Measurements from ENCODE around the gene ZNF451. TPM values are rescaled to one million over a fixed set of nuclear protein-coding genes. Genes with fewer than 3 reads are reported as not detected.

Gene ZNF451
- total RNA-seq, 1 donor from 2014 or later, result 69.3 TPM

- Mint-ChIP-seq H3K4me3 (ENCODE audit: unreplicated experiment) (no peak overlapping the region), H3K27ac (ENCODE audit: unreplicated experiment) (no peak overlapping the region), H3K4me1 (ENCODE audit: low read depth, unreplicated experiment) (peaks cover 3% of the 10 kb centered on the region), H3K36me3 (ENCODE audit: low read depth, unreplicated experiment) (peaks cover 38% of the 10 kb centered on the region), H3K27me3 (ENCODE audit: low read depth, unreplicated experiment) (no peaks in the 10 kb centered on the region), H3K9me3 (ENCODE audit: unreplicated experiment) (no peaks in the 10 kb centered on the region)
- Histone ChIP-seq H3K9ac (ENCODE audit: low read length) (no peak overlapping the region), H3K4me3 (ENCODE audit: insufficient read depth, low read depth, low read length) (no peak overlapping the region), H3K4me2 (ENCODE audit: low read length) (no peak overlapping the region), H2AFZ (ENCODE audit: low read depth, low read length) (no peak overlapping the region), H4K20me1 (ENCODE audit: insufficient read depth, low read length) (peaks cover 60% of the 10 kb centered on the region), H3K36me3 (ENCODE audit: insufficient read depth, low read length) (peaks cover 58% of the 10 kb centered on the region), H3K27ac (ENCODE audit: low read depth, low read length) (no peak overlapping the region), H3K27me3 (ENCODE audit: insufficient read depth, low read length) (no peaks in the 10 kb centered on the region), H3K4me1 (ENCODE audit: insufficient read depth, low read length) (no peaks in the 10 kb centered on the region), H3K79me2 (ENCODE audit: insufficient read depth, low read length) (peaks cover 93% of the 10 kb centered on the region), H3K9me3 (ENCODE audit: insufficient read depth, low read depth, low read length) (no peaks in the 10 kb centered on the region)
- FAIRE-seq (no peak), DNase-seq (ENCODE audit: low read depth) (no peak)
- TF ChIP-seq EZH2 (IDR thresholded peaks at IDR 0.05; ENCODE audit: insufficient read depth, low read length) (no peak), CTCF (IDR thresholded peaks at IDR 0.05; ENCODE audit: insufficient read depth, low read depth, low read length) (no peak)
These were observed 14.3 kb downstream of the ZNF451 start for GRCh38 chr6:57104336-57104735.

GRCh38 chr6:57106990-57107389, 17.0 kb downstream of the ZNF451 start:
- peaks cover 87% of the 10 kb centered on the region for H3K79me2 ChIP-seq (ENCODE audit: insufficient read depth, low read length)
- FAIRE-seq, result no peak
- no peak for TF ChIP-seq EZH2 (IDR thresholded peaks at IDR 0.05; ENCODE audit: insufficient read depth, low read length)
- no peak for TF ChIP-seq CTCF (IDR thresholded peaks at IDR 0.05; ENCODE audit: insufficient read depth, low read depth, low read length)
- no peak overlapping the region for H3K4me3 Mint-ChIP-seq (ENCODE audit: unreplicated experiment)
- no peaks in the 10 kb centered on the region for H3K4me1 ChIP-seq (ENCODE audit: insufficient read depth, low read length)
- DNase-seq (ENCODE audit: low read depth), result no peak
- peaks cover 7% of the 10 kb centered on the region for H3K4me1 Mint-ChIP-seq (ENCODE audit: low read depth, unreplicated experiment)
- H3K27me3 ChIP-seq (ENCODE audit: insufficient read depth, low read length), result no peaks in the 10 kb centered on the region
- H2AFZ ChIP-seq (ENCODE audit: low read depth, low read length), result no peak overlapping the region
- H4K20me1 ChIP-seq (ENCODE audit: insufficient read depth, low read length), result peaks cover 59% of the 10 kb centered on the region
- H3K27ac Mint-ChIP-seq (ENCODE audit: unreplicated experiment), result no peak overlapping the region
- no peak overlapping the region for H3K4me3 ChIP-seq (ENCODE audit: insufficient read depth, low read depth, low read length)
- H3K4me2 ChIP-seq (ENCODE audit: low read length), result no peak overlapping the region
- peaks cover 31% of the 10 kb centered on the region for H3K36me3 ChIP-seq (ENCODE audit: insufficient read depth, low read length)
- no peak overlapping the region for H3K9ac ChIP-seq (ENCODE audit: low read length)
- no peaks in the 10 kb centered on the region for H3K9me3 ChIP-seq (ENCODE audit: insufficient read depth, low read depth, low read length)
- H3K9me3 Mint-ChIP-seq (ENCODE audit: unreplicated experiment), result no peaks in the 10 kb centered on the region
- no peaks in the 10 kb centered on the region for H3K27me3 Mint-ChIP-seq (ENCODE audit: low read depth, unreplicated experiment)
- H3K36me3 Mint-ChIP-seq (ENCODE audit: low read depth, unreplicated experiment), result peaks cover 21% of the 10 kb centered on the region
- no peak overlapping the region for H3K27ac ChIP-seq (ENCODE audit: low read depth, low read length)

- no peak overlapping the region for H3K27ac ChIP-seq (ENCODE audit: low read depth, low read length)
- peaks cover 82% of the 10 kb centered on the region for H3K79me2 ChIP-seq (ENCODE audit: insufficient read depth, low read length)
- H3K27ac Mint-ChIP-seq (ENCODE audit: unreplicated experiment), result no peak overlapping the region
- no peaks in the 10 kb centered on the region for H3K4me1 ChIP-seq (ENCODE audit: insufficient read depth, low read length)
- H3K9me3 Mint-ChIP-seq (ENCODE audit: unreplicated experiment), result no peaks in the 10 kb centered on the region
- FAIRE-seq, result no peak
- H3K4me2 ChIP-seq (ENCODE audit: low read length), result no peak overlapping the region
- H3K9ac ChIP-seq (ENCODE audit: low read length), result no peak overlapping the region
- H3K36me3 Mint-ChIP-seq (ENCODE audit: low read depth, unreplicated experiment), result peaks cover 13% of the 10 kb centered on the region
- H3K4me3 Mint-ChIP-seq (ENCODE audit: unreplicated experiment), result no peak overlapping the region
- H2AFZ ChIP-seq (ENCODE audit: low read depth, low read length), result no peak overlapping the region
- H3K27me3 Mint-ChIP-seq (ENCODE audit: low read depth, unreplicated experiment), result no peaks in the 10 kb centered on the region
- DNase-seq (ENCODE audit: low read depth), result no peak
- peaks cover 54% of the 10 kb centered on the region for H4K20me1 ChIP-seq (ENCODE audit: insufficient read depth, low read length)
- TF ChIP-seq CTCF (IDR thresholded peaks at IDR 0.05; ENCODE audit: insufficient read depth, low read depth, low read length), result no peak
- TF ChIP-seq EZH2 (IDR thresholded peaks at IDR 0.05; ENCODE audit: insufficient read depth, low read length), result no peak
- H3K27me3 ChIP-seq (ENCODE audit: insufficient read depth, low read length), result no peaks in the 10 kb centered on the region
- H3K36me3 ChIP-seq (ENCODE audit: insufficient read depth, low read length), result peaks cover 14% of the 10 kb centered on the region
- H3K4me1 Mint-ChIP-seq (ENCODE audit: low read depth, unreplicated experiment), result peaks cover 4% of the 10 kb centered on the region
- no peak overlapping the region for H3K4me3 ChIP-seq (ENCODE audit: insufficient read depth, low read depth, low read length)
- H3K9me3 ChIP-seq (ENCODE audit: insufficient read depth, low read depth, low read length), result no peaks in the 10 kb centered on the region
These were observed 18.7 kb downstream of the ZNF451 start for GRCh38 chr6:57108691-57109090.

Measured in astrocyte (in vitro differentiated cells and primary cell).